Stomach (tissue), 4 donors: ENCODE results near the gene NCKIPSD.

Experiments used
- POLR2A ChIP-seq, 4 donors: fragments of 450-650 bp; IDR thresholded peaks; one replicate each; pipeline ENCODE4 v1.6.1; 2016; ENCODE audit warnings: antibody characterized with exemption in 4 of 4, control low read depth in 2 of 4, mild to moderate bottlenecking in 1 of 4, moderate library complexity in 1 of 4
- TF ChIP-seq, protein P1 (sequence below), 7 experiments: fragments of 450-650 bp in 4 of 7; fragments of 200-600 bp in 3 of 7; sonication (generic) in 3 of 7; IDR thresholded peaks; one replicate each; pipeline ENCODE4 v1.5.1; 2016 to 2019; ENCODE audit warnings: antibody characterized with exemption in 7 of 7, control low read depth in 2 of 7, mild to moderate bottlenecking in 1 of 7

DNA sequence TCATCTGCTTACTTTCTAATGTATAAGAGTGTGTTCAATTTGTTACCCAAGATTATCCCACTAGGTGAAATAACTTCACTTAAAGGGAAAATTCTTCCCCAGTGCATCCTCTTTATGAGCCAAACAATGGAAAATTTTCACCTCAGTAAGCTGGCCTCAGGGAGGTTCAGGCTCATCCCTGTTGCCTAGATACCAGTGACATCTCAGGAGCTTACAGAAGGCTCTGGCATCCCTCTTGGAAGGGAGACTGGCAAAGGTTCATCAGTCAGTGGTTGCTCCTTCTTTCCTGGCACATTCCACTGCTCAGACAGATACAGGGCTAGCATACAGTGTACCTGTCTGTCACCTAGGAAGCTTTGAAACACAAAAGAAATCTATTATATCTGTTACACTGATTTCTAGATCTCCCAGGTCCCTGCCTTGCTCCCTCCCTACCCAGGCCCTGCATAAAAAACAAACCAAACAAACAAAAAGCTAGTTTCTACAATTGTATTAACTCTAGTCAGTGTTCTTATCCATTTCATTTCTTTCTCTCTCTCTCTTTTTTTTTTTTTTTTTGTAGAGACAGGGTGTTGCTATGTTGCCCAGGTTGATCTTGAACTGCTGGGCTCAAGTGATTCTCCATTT lies 29.6 kb upstream of the NCKIPSD start:
- TF ChIP-seq POLR2A (IDR thresholded peaks at IDR 0.05), result no peak
- TF ChIP-seq, protein P1, sequence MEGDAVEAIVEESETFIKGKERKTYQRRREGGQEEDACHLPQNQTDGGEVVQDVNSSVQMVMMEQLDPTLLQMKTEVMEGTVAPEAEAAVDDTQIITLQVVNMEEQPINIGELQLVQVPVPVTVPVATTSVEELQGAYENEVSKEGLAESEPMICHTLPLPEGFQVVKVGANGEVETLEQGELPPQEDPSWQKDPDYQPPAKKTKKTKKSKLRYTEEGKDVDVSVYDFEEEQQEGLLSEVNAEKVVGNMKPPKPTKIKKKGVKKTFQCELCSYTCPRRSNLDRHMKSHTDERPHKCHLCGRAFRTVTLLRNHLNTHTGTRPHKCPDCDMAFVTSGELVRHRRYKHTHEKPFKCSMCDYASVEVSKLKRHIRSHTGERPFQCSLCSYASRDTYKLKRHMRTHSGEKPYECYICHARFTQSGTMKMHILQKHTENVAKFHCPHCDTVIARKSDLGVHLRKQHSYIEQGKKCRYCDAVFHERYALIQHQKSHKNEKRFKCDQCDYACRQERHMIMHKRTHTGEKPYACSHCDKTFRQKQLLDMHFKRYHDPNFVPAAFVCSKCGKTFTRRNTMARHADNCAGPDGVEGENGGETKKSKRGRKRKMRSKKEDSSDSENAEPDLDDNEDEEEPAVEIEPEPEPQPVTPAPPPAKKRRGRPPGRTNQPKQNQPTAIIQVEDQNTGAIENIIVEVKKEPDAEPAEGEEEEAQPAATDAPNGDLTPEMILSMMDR (IDR thresholded peaks at IDR 0.05), result no peak
